ENCODE measurements around the gene CHRNE. TPM values are rescaled to one million over a fixed set of nuclear protein-coding genes. Genes with fewer than 3 reads are reported as not detected.
A peak's percentile ranks its signal among the peaks of the same experiment; 100 is the strongest.

The CHRNE gene
- polyA plus RNA-seq, 2 of the 4 experiments (the other 2 are of a cell fraction): 0.10 to 0.13 TPM

DNA sequence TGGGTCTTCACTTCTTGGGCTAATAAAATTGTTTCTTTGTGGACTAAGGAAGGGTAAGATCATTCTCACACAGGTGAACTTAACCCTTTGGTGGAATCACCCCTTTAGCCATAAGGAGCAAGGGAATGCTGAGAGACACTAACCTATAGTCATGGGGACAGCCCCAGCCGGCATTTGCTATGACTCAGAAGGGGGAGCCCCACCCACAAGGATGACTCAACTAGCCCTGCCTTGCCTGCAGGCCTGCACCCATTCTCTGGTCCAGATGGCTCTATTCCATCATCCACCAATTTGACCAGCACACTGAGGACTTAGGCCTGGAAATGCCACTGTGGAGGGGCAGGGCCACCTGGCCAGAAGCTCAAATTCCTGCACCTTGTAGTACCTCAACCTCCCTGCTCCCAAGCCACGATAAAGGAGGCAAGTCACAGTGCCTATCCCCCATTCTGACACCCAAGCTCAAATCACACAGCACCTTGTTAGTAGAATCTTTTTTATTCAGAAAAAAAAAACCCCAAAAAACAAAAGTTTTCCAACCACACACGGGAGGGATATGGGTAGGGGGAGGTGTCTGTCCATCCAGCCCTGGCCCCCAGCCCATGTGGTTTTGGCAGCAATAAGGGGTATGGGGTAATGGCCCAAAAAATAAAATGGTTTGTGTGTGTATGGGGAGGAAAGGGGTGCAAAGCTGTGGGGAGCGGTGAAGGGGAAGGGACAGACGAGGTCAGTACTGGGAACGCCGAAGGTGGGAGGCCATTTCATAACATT lies 42.5 kb upstream of the CHRNE start (continued):
- TF ChIP-seq, protein P1, sequence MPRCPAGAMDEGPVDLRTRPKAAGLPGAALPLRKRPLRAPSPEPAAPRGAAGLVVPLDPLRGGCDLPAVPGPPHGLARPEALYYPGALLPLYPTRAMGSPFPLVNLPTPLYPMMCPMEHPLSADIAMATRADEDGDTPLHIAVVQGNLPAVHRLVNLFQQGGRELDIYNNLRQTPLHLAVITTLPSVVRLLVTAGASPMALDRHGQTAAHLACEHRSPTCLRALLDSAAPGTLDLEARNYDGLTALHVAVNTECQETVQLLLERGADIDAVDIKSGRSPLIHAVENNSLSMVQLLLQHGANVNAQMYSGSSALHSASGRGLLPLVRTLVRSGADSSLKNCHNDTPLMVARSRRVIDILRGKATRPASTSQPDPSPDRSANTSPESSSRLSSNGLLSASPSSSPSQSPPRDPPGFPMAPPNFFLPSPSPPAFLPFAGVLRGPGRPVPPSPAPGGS (IDR thresholded peaks at IDR 0.05): peak; percentile 88; the same call in 2 of the 3 replicates

DNA sequence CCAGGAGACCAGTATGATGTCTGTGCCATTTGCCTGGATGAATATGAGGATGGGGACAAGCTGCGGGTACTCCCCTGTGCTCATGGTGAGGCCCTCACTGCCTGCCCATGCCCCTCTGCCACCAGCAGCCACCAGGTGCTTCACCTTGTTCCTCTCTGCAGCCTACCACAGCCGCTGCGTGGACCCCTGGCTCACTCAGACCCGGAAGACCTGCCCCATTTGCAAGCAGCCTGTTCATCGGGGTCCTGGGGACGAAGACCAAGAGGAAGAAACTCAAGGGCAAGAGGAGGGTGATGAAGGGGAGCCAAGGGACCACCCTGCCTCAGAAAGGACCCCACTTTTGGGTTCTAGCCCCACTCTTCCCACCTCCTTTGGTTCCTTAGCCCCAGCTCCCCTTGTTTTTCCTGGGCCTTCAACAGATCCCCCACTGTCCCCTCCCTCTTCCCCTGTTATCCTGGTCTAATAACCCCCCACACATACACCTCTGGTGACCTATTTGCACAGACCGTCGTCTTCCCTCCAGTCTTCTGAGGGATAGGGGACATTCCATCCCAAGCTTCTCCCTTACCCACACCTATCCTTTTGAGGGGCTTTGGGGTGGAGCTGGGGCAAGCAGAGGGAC lies 41.8 kb upstream of the CHRNE start:
- WGBS (ENCODE audit: missing lambda C conversion rate): 62% methylated on average over 8 of the region's 8 CpGs
- Histone ChIP-seq H3K9me3 (no peaks in the 10 kb centered on the region), H3K4me1 (peaks cover 55% of the 10 kb centered on the region), H3K4me2 (peak overlapping the region; percentile 99), H3K27ac (peak overlapping the region; percentile 99), H3K4me3 (peak overlapping the region; percentile 98)
- CTCF ChIA-PET: interaction anchor here (0.6 to 3.7 kb wide), 4 partner anchors 18 to 89 kb away, joined by 3 to 17 read pairs (median 8); partner anchors contain the start of gene CAMTA2
- POLR2A ChIA-PET: interaction anchor here (5.3 kb wide), 1 partner anchor 22 kb away, joined by 67 read pairs; the partner anchor contains the start of gene SPAG7
- TF ChIP-seq CHD2 (IDR thresholded peaks at IDR 0.05; ENCODE audit: low read length, partially characterized antibody) (peak; percentile 9), POLR2AphosphoS2 (conservative IDR thresholded peaks at IDR 0.05; ENCODE audit: low read length) (peak; percentile 94), ZC3H11A (IDR thresholded peaks at IDR 0.05) (no peak), ESRRA (IDR thresholded peaks at IDR 0.05; ENCODE audit: borderline replicate concordance, low read length) (0 out of 2 replicates have a peak, but pooled peaks have one; percentile 27), FOSL2 (IDR thresholded peaks at IDR 0.05) (no peak), FOSL2 (CRISPR knock-in tag; IDR thresholded peaks at IDR 0.05) (no peak), POLR2A (IDR thresholded peaks at IDR 0.05; ENCODE audit: low read length) (0 out of 2 replicates have a peak, but pooled peaks have one; percentile 3), TFCP2L1 (CRISPR knock-in tag; IDR thresholded peaks at IDR 0.05) (peak; percentile 61), MYC (IDR thresholded peaks at IDR 0.05; ENCODE audit: borderline replicate concordance, low read length) (no peak), RARB (CRISPR knock-in tag; IDR thresholded peaks at IDR 0.05) (peak; percentile 86), TP53 (CRISPR knock-in tag; IDR thresholded peaks at IDR 0.05) (peak; percentile 81), JUN (IDR thresholded peaks at IDR 0.05) (peak in 1 of 2 experiments; percentile 55; a peak in 3 of 5 replicates), ZFP36 (IDR thresholded peaks at IDR 0.05; ENCODE audit: borderline replicate concordance, partially characterized antibody) (no peak)
- TF ChIP-seq, protein P2, sequence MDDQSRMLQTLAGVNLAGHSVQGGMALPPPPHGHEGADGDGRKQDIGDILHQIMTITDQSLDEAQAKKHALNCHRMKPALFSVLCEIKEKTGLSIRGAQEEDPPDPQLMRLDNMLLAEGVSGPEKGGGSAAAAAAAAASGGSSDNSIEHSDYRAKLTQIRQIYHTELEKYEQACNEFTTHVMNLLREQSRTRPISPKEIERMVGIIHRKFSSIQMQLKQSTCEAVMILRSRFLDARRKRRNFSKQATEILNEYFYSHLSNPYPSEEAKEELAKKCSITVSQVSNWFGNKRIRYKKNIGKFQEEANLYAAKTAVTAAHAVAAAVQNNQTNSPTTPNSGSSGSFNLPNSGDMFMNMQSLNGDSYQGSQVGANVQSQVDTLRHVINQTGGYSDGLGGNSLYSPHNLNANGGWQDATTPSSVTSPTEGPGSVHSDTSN (IDR thresholded peaks at IDR 0.05): peak; percentile 81
- TF ChIP-seq, protein P3, sequence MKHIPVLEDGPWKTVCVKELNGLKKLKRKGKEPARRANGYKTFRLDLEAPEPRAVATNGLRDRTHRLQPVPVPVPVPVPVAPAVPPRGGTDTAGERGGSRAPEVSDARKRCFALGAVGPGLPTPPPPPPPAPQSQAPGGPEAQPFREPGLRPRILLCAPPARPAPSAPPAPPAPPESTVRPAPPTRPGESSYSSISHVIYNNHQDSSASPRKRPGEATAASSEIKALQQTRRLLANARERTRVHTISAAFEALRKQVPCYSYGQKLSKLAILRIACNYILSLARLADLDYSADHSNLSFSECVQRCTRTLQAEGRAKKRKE (CRISPR knock-in tag; IDR thresholded peaks at IDR 0.05; ENCODE audit: low read depth): no peak
- TF ChIP-seq, protein P4, sequence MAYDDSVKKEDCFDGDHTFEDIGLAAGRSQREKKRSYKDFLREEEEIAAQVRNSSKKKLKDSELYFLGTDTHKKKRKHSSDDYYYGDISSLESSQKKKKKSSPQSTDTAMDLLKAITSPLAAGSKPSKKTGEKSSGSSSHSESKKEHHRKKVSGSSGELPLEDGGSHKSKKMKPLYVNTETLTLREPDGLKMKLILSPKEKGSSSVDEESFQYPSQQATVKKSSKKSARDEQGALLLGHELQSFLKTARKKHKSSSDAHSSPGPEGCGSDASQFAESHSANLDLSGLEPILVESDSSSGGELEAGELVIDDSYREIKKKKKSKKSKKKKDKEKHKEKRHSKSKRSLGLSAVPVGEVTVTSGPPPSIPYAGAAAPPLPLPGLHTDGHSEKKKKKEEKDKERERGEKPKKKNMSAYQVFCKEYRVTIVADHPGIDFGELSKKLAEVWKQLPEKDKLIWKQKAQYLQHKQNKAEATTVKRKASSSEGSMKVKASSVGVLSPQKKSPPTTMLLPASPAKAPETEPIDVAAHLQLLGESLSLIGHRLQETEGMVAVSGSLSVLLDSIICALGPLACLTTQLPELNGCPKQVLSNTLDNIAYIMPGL (CRISPR knock-in tag; IDR thresholded peaks at IDR 0.05; ENCODE audit: borderline replicate concordance): peak; percentile 19; the same call in 1 of the 2 replicates
- FAIRE-seq: no peak
- ATAC-seq: no peak
- DNase-seq (ENCODE audit: low read depth in 1 of 2, low spot score in 1 of 2): no peak

DNA sequence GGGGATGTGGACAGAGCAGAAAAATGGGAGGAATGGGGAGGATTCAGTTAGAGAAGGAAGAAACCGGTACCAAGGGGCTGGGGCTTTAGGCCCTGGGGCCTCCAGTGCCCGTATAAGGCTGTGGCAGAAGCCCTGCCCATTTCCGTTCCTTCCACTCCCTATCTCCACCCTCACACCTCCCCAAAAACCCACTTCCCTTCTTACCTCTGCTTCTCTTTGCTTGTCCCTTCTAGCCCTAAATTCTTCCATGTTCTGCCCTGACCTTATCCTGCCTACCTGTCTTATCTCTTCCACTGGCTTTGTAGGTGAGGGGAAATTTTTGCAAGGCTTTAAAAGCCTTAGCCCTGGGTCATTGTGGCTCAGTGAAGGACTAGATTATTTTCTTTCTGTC lies 41.3 kb upstream of the CHRNE start:
- TF ChIP-seq TFCP2L1 (CRISPR knock-in tag; IDR thresholded peaks at IDR 0.05) (peak; percentile 70), BHLHE40 (IDR thresholded peaks at IDR 0.05; ENCODE audit: low read depth, low read length) (no peak), GATA3 (IDR thresholded peaks at IDR 0.05; ENCODE audit: borderline replicate concordance) (0 out of 2 replicates have a peak, but pooled peaks have one; percentile 10)
- Histone ChIP-seq H3K4me3 (no peak overlapping the region), H3K27ac (peak overlapping the region in 1 of 2 experiments; percentile 99; a peak in 3 of 6 replicates), H3K4me1 (peaks cover 55% of the 10 kb centered on the region), H3K9me3 (no peaks in the 10 kb centered on the region), H3K4me2 (peak overlapping the region; percentile 99)
- ChIA-PET POLR2A (interaction anchor here (5.3 kb wide), 1 partner anchor 23 kb away, joined by 67 read pairs; the partner anchor contains the start of gene SPAG7), CTCF (interaction anchor here (2.6 to 3.7 kb wide), 2 partner anchors 35 to 43 kb away, joined by 11 to 17 read pairs; partner anchors contain the start of gene CAMTA2)
- 63% methylated on average over 3 of the region's 3 CpGs for WGBS (ENCODE audit: missing lambda C conversion rate)
- ATAC-seq (no peak), DNase-seq (ENCODE audit: low read depth in 1 of 2, low spot score in 1 of 2) (no peak), FAIRE-seq (no peak)
